ENCODE measurements around the gene C14orf39. TPM values are rescaled to one million over a fixed set of nuclear protein-coding genes. Genes with fewer than 3 reads are reported as not detected.
"Not testable (repeated sequence)": the region's sequence is repeated elsewhere in the genome, so short reads cannot be mapped to it uniquely, and the experiment has no call there.

Gene C14orf39
- total RNA-seq, 1 experiment from 2014 or later = 1.2 TPM

- no peak for DNase-seq (ENCODE audit: low read depth)
Observed at GRCh38 chr14:60495946-60496345, 10.1 kb upstream of the C14orf39 start.

DNA sequence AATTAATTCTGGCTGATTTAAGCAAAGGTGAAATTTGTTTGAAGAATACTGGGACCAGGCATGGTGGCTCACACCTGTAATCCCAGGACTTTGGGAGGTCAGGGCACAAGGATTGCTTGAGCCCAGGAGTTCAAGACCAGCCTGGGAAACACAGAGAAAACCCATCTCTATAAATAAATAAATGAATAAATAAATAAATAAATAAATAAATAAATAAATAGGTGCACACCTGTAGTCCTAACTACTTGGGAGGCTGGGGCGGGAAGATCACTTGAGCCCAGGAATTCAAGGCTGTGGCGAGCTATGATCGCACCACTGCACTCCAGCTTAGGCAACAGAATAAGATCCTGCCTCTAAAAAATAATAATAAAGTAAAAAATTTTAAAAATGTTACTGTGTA is 4.4 kb upstream of the C14orf39 start:
- no peak for DNase-seq (ENCODE audit: low read depth)

- DNase-seq (ENCODE audit: low read depth) = no peak
Observed at GRCh38 chr14:60488175-60488574, 2.3 kb upstream of the C14orf39 start.

DNA sequence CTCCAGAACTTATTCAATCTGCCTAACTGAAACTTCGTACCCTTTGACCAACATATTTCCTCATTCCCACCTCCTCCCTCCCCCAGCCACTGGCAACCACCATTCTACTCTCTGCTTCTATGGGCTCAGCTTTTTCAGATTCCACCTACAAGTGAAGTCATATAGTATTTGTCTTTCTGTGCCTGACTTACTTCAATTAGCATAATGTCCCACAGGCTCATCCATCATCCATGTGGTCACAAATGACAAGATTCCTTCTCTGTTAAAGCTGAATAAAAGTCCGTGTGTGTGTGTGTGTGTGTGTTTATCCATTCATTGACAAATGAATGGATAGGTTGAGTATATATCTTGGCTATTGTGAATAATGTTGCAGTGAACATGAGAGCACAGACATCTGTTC is 1.3 kb upstream of the C14orf39 start:
- no peak for DNase-seq (ENCODE audit: low read depth)

- no peak for DNase-seq (ENCODE audit: low read depth)
Observed at GRCh38 chr14:60485057-60485597, 736 bp downstream of the C14orf39 start.

DNA sequence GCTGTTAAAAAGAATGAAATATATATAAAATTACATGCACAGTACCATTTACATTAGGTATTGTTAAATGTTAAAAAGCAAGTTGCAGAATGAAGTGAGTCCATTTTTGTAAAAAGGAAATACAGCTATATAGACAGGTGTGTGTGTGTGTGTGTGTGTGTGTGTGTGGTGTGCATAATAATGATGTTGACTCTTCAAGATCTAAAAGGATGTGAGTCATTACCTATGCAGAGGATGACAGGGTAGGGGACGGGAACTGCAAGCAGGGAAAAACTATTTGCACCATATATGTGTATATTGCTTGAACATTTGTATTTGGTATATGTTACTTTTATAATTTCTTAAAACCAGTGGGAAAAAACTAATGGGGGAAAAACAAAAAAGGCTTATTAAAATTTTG is 3.1 kb downstream of the C14orf39 start:
- peak; percentile 52 for DNase-seq (ENCODE audit: low read depth)

DNA sequence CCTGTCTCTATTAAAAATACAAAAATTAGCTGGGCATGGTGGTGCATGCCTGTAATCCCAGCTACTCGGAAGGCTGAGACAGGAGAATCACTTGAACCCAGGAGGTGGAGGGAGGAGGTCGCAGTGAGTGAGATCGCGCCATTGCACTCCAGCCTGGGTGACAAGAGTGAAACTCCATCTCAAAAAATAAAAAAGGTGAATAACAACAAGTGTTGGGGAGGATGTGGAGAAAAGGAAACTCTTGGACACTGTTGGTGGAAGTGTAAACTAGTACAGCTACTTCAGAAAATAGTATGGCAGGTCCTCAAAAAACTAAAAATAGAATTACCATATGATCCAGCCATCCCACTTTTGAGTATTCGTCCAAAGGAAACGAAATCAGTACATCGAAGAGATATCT is 5.6 kb downstream of the C14orf39 start:
- DNase-seq (ENCODE audit: low read depth) = not testable (repeated sequence)

- DNase-seq (ENCODE audit: low read depth) = no peak
Observed at GRCh38 chr14:60455875-60456274, 30.0 kb downstream of the C14orf39 start.

DNA sequence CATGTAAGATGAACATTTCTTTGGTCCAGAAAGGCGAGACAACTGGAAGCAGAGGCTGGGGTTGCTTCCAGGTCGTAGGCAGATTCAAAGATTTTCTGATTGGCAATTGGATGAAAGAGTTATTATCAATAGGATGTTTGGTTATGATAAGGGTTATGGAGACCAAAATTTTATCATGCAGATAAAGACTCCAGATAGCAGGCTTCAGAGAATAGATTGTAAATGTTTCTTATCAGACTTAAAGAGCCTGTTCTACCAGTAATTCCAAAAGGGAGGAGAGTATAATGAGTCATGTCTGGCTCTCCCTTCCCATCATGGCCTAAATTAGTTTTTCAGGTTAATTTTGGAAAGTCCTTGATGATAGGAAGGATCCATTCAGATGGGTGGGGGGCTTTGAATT is 55.6 kb downstream of the C14orf39 start:
- no peak for DNase-seq (ENCODE audit: low read depth)

- DNase-seq (ENCODE audit: low read depth) = no peak
Observed at GRCh38 chr14:60420050-60420449, 65.8 kb downstream of the C14orf39 start.

- DNase-seq (ENCODE audit: low read depth) = not testable (repeated sequence)
Observed at GRCh38 chr14:60397550-60397949, 88.3 kb downstream of the C14orf39 start.

DNA sequence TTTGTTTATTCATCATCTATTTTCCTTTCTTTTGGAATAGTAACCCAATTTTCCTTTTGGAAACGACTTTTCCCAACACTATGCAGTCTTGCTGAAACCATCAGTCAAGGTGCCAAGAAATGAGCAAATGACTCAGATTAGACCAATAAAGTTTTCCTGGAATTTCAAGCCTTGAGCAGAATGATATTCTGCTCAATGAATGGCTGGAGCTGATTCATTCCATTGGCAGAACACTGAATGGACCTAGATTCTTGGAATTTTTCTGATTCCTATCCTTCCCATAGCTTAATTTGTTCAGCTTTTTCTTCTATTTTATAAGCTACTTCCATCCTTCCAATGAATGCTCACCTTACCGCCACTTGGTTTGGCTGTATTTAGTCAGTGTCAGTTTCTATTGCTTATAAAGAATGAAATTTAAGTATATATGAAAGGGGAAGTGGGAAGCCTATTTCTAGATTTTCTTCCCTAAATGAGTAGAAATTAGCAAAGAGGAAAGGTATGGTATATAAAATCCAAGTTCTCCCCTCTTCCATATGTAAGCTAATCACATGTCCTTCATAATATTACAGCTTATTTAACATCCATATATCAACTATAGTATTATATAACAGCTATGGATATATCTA is 89.0 kb downstream of the C14orf39 start:
- no peak for DNase-seq (ENCODE audit: low read depth)

Other genes with a start within 250 kb of the C14orf39 start
- gene PPM1A, start 236.8 kb downstream of the C14orf39 start, total RNA-seq (2014; rRNA removed) = 12.6 and 18.2 TPM in 2 replicates
- gene SIX6, start 23.1 kb upstream of the C14orf39 start, total RNA-seq (2014; rRNA removed) = not detected in 2 replicates
- gene SIX1, start 163.4 kb upstream of the C14orf39 start, total RNA-seq (2014; rRNA removed) = 156 and 183 TPM in 2 replicates
- 21.7 and 29.2 TPM in 2 replicates for gene SIX4, start 238.3 kb upstream of the C14orf39 start, total RNA-seq (2014; rRNA removed)
- gene MNAT1, start 248.7 kb upstream of the C14orf39 start, total RNA-seq (2014; rRNA removed) = 56.5 and 77.8 TPM in 2 replicates

Measured in LHCN-M2 (cell line).